ENCODE results near the gene SMARCD2. TPM values are rescaled to one million over a fixed set of nuclear protein-coding genes. Genes with fewer than 3 reads are reported as not detected.

The SMARCD2 gene
- total RNA-seq, 2 donors from 2014 or later: 30.4 to 51.3 TPM

- Histone ChIP-seq H3K4me1 (peaks cover 0 to 33% of the 10 kb centered on the region in 2 donors), H3K4me3 (peak overlapping the region; percentile 77 to 89), H3K9me3 (no peaks in the 10 kb centered on the region), H3K27me3 (no peaks in the 10 kb centered on the region), H3K27ac (peak overlapping the region; percentile 85 to 92), H3K36me3 (peaks cover 66% of the 10 kb centered on the region)
- no peak for TF ChIP-seq CTCF (IDR thresholded peaks at IDR 0.05)
- DNase-seq (ENCODE audit: low spot score): peak; percentile 53
These were observed 14.7 kb downstream of the SMARCD2 start for GRCh38 chr17:63827801-63828221.

GRCh38 chr17:63827002-63827800 is 15.3 kb downstream of the SMARCD2 start, which contains the start of the genes FTSJ3 and PSMC5:
Gene FTSJ3, minus strand, starts transcription at chr17:63827663. Its CDS starts 761 bp downstream, at chr17:63826902.
Gene PSMC5, plus strand, starts transcription at chr17:63827431. Its CDS starts 60 bp downstream, at chr17:63827491.
- peak in 1 of 2 donors; percentile 53 for TF ChIP-seq CTCF (IDR thresholded peaks at IDR 0.05)
- Histone ChIP-seq H3K27ac (peak within 1 kb of the TSS; percentile 85 to 92), H3K4me3 (peak within 1 kb of the TSS; percentile 77 to 89), H3K4me1 (peaks cover 0 to 38% of the 10 kb centered on the region in 2 donors), H3K9me3 (no peaks in the 10 kb centered on the region), H3K27me3 (no peaks in the 10 kb centered on the region), H3K36me3 (peaks cover 66% of the 10 kb centered on the region)
- peak; percentile 96 for DNase-seq (ENCODE audit: low spot score)

- Histone ChIP-seq H3K9me3 (no peaks in the 10 kb centered on the region), H3K4me3 (peak overlapping the region; percentile 77 to 89), H3K4me1 (peaks cover 0 to 40% of the 10 kb centered on the region in 2 donors), H3K27me3 (no peaks in the 10 kb centered on the region), H3K36me3 (peaks cover 66% of the 10 kb centered on the region), H3K27ac (peak overlapping the region; percentile 85 to 92)
- DNase-seq (ENCODE audit: low spot score): peak; percentile 58
- TF ChIP-seq CTCF (IDR thresholded peaks at IDR 0.05): no peak
These were observed 15.9 kb downstream of the SMARCD2 start for GRCh38 chr17:63826468-63827001.

GRCh38 chr17:63824362-63824761 is 18.1 kb downstream of the SMARCD2 start:
- Histone ChIP-seq H3K27me3 (no peaks in the 10 kb centered on the region), H3K27ac (no peak overlapping the region), H3K4me3 (no peak overlapping the region), H3K36me3 (peaks cover 66% of the 10 kb centered on the region), H3K9me3 (no peaks in the 10 kb centered on the region), H3K4me1 (peaks cover 0 to 53% of the 10 kb centered on the region in 2 donors)
- no peak for DNase-seq (ENCODE audit: low spot score)
- TF ChIP-seq CTCF (IDR thresholded peaks at IDR 0.05): no peak

GRCh38 chr17:63823659-63824331 is 18.7 kb downstream of the SMARCD2 start:
- Histone ChIP-seq H3K9me3 (no peaks in the 10 kb centered on the region), H3K36me3 (peaks cover 66% of the 10 kb centered on the region), H3K27ac (no peak overlapping the region), H3K4me3 (no peak overlapping the region), H3K27me3 (no peaks in the 10 kb centered on the region), H3K4me1 (peaks cover 0 to 47% of the 10 kb centered on the region in 2 donors)
- no peak for TF ChIP-seq CTCF (IDR thresholded peaks at IDR 0.05)
- no peak for DNase-seq (ENCODE audit: low spot score)

All from right atrium auricular region (tissue), 2 donors.